Measurements from ENCODE around the gene RALBP1.
"Not testable (repeated sequence)": the region's sequence is repeated elsewhere in the genome, so short reads cannot be mapped to it uniquely, and the experiment has no call there.

Gene RALBP1

GRCh38 chr18:9454061-9454703, 21.1 kb upstream of the RALBP1 start:
- no peak for DNase-seq (ENCODE audit: low read depth, low spot score)

- no peak for DNase-seq (ENCODE audit: low read depth, low spot score)
Measured at GRCh38 chr18:9455718-9456511, 19.4 kb upstream of the RALBP1 start.

- DNase-seq (ENCODE audit: low read depth, low spot score): no peak
Measured at GRCh38 chr18:9466127-9466526, 9.2 kb upstream of the RALBP1 start.

- no peak for DNase-seq (ENCODE audit: low read depth, low spot score)
Measured at GRCh38 chr18:9466846-9467245, 8.5 kb upstream of the RALBP1 start.

- DNase-seq (ENCODE audit: low read depth, low spot score): no peak
Measured at GRCh38 chr18:9468998-9469397, 6.3 kb upstream of the RALBP1 start.

- no peak for DNase-seq (ENCODE audit: low read depth, low spot score)
Measured at GRCh38 chr18:9469685-9470084, 5.6 kb upstream of the RALBP1 start.

GRCh38 chr18:9474108-9474982, 968 bp upstream of the RALBP1 start:
- DNase-seq (ENCODE audit: low read depth, low spot score): no peak

- DNase-seq (ENCODE audit: low read depth, low spot score): no peak
Measured at GRCh38 chr18:9475643-9476591, 604 bp downstream of the RALBP1 start.

GRCh38 chr18:9476949-9477348, 1.6 kb downstream of the RALBP1 start:
- DNase-seq (ENCODE audit: low read depth, low spot score): not testable (repeated sequence)

GRCh38 chr18:9477509-9477908, 2.2 kb downstream of the RALBP1 start:
- DNase-seq (ENCODE audit: low read depth, low spot score): no peak

GRCh38 chr18:9478545-9478944, 3.2 kb downstream of the RALBP1 start:
- DNase-seq (ENCODE audit: low read depth, low spot score): peak; percentile 21

- no peak for DNase-seq (ENCODE audit: low read depth, low spot score)
Measured at GRCh38 chr18:9482790-9483189, 7.5 kb downstream of the RALBP1 start.

- DNase-seq (ENCODE audit: low read depth, low spot score): no peak
Measured at GRCh38 chr18:9483526-9483925, 8.2 kb downstream of the RALBP1 start.

- not testable (repeated sequence) for DNase-seq (ENCODE audit: low read depth, low spot score)
Measured at GRCh38 chr18:9484856-9485255, 9.5 kb downstream of the RALBP1 start.

- DNase-seq (ENCODE audit: low read depth, low spot score): no peak
Measured at GRCh38 chr18:9488538-9488937, 13.2 kb downstream of the RALBP1 start.

GRCh38 chr18:9494778-9495331, 19.5 kb downstream of the RALBP1 start:
- DNase-seq (ENCODE audit: low read depth, low spot score): peak; percentile 66

- DNase-seq (ENCODE audit: low read depth, low spot score): peak; percentile 21
Measured at GRCh38 chr18:9495465-9495864, 20.2 kb downstream of the RALBP1 start.

GRCh38 chr18:9495916-9496705, 20.8 kb downstream of the RALBP1 start:
- peak; percentile 80 for DNase-seq (ENCODE audit: low read depth, low spot score)

- DNase-seq (ENCODE audit: low read depth, low spot score): no peak
Measured at GRCh38 chr18:9506046-9506792, 30.9 kb downstream of the RALBP1 start.

All from ELF-1 (cell line).